Fibroblast of the conjunctiva (primary cell): ENCODE data around the gene NECAB2.

ENCODE experiments used
- DNase-seq: peaks from one replicate; pipeline ENCODE4 v3.0.0-alpha.2; 2010; ENCODE audit warnings: low read depth

The NECAB2 gene

DNA sequence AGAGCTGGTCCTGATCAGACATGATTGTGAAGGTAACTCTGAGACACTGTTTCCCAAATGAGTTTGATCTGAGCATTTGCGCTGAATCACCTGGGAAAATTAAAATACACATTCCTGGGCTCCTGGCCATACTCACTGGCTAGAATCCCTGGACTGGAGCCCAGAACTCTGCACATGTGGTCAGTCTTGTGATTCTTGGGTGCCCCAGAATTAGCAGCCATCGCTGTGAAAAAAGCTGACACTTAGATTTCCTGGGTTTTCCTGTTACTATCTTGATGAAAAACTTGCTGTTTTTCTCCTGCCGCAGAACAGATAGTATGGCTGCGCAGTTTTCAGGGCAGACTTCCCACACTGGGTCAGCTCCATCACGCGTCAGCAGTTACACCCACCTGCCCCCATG lies 24.6 kb downstream of the NECAB2 start:
- peak; percentile 46 for DNase-seq

DNA sequence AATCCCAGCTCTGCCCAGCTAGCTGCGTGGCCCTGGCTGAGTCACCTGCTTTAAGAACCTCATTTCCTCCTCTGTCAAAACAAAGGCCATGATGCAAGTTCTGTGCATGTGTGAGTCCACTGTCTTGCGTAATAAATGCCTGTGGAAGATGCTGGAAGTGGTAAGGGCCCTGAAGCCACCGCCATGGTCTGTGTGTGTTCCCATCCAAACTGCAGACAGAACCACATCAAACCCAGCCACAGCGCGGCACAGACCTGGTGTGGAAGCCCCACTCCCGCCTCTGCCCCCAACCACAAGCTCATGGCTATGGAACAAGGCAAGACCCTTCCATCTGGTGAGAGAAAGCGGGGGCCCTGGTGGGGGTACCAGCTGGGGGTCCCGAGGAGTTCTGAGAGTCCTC lies 26.0 kb downstream of the NECAB2 start:
- DNase-seq, result peak; percentile 84

DNA sequence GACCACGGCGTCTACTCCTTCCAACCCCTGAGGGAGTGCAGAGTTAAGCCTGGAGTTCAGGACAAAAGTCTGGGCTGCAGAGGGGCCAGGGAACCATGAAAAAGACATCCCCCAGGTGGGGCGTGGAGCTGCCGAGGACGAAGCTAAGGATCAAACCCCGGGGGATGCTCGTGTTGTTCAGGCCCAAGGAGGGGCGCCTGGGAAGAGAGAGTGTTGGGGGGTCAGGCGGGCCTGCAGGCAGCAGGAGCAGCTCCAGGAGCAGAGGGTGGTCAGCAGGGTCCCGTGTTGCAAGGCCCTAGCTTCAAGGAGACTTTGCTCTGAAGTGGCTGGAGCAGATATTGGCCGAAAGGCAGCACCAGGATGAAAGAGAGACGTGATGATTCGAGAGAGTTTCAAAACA lies 26.7 kb downstream of the NECAB2 start:
- no peak for DNase-seq

DNA sequence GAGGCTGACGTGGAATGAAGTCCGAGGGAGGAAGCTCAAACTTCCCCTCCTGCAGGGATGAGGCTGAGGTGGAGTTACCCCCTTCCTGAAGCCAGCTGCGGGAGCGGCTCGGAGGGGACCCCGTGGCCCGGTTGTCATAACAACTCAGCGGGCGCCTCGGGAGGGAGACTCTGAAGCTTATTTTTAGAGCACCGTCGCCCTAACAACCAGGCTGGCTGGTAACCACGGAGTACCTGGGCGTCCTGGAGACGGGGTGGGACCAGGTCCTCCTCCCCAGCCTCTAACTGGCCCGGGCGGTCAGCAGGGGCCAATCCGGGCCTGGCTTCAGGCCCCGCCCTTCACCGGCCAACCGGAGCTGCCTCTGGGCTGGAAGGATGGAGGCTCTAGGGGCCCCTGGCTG lies 27.7 kb downstream of the NECAB2 start:
- no peak for DNase-seq

DNA sequence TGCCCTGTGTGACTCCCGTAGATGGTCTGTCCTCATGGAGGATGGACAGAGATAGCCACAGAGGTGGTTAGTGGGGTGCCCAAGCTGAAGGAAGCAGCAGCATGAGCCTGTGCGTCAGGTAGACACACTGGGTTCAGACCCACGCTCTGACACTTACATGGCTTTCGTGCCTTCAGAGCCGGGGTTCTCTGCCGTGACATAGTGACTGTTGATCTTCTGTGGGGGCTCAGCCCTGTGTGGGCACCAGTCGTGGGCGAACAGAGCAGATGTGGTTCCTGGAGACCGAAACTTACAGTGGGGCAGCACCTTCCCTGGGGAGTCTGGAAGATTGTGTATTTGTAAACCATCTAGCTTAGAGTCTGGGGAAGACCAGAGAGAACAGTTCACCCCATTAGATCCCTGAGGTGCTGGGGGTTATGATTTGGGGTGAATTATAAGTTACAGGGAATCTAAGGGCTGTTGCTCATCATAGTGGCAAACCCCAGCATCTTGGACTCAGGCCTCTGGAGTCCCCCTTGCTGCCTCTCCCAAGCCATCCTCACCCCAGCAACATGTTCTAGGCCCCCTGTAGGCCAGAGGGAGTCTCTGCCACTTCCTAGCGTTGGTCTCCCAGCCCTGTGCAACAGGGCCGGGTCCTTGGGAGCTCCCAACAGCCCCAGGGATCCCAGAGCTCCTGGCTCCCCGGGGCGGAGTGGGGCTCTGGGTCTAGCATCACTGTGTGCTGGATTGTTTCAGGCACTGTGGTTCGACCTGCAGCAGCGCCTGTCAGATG lies 28.6 kb downstream of the NECAB2 start:
- no peak for DNase-seq

DNA sequence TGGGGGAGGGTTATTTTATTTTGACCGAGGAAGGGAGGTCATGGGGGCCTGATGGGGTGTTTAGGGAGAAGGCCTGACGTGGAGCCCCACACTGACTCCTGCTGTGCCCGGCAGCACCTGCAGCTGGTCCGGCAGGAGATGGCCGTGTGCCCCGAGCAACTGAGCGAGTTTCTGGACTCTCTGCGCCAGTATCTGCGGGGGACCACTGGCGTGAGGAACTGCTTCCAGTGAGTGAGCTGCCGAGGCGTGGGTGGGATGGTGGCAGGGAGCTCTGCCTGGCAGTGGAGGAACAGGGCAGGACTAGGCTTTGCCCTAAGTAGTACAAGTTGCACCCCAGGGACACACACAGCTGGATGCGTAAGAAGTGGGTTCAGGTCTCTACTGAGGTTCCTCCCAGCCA lies 30.0 kb downstream of the NECAB2 start:
- no peak for DNase-seq

DNA sequence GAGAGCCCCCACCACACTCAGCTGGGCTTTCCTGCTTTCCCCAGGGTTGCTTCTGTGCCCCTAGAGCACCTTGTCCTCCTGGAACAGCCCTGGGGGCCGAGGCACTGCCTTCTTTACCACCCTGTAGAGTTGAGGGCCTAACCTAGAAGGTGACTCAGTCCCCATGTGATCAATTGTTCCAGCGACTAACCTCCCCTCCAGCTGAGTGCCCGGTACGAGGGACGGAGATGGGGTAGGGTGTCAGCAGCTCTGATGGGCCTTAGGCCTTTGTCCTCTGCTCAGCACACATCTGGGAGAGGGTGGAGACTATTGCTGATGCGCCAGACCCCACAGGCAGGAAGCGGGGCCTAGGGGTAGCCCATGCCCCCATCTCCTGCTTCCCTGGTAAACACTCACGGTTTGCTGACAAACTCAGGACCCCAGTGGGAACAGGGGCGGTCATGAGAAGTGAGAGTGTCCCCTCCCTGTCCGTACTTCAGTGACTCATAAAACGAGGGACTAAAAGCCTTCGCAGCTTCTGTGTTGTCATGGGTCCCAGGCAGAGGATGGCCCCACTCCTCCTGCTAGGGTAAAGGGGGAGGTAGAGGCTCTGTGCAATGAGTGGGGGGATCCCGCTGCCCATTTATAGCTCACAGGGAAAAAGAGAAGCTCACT lies 33.1 kb downstream of the NECAB2 start:
- no peak for DNase-seq

DNA sequence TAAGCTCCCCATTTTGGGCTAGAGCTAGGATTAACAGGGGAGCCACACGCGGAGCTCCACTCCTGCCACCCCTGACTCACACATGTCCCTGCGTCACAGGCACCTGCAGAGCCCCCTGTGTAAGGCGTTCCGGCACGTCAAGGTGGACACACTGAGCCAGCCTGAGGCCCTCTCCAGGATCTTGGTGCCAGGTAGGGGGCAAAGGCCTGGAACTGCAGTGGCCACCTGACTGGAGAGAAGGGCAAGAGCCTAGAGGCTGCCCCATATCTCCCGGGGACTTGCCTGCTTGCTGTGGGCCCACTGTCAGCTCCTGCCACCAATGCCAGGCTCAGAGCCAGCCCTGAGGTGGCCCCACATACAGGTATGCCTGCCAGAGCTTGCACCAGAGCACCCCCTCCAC lies 33.7 kb downstream of the NECAB2 start:
- DNase-seq, result no peak

DNA sequence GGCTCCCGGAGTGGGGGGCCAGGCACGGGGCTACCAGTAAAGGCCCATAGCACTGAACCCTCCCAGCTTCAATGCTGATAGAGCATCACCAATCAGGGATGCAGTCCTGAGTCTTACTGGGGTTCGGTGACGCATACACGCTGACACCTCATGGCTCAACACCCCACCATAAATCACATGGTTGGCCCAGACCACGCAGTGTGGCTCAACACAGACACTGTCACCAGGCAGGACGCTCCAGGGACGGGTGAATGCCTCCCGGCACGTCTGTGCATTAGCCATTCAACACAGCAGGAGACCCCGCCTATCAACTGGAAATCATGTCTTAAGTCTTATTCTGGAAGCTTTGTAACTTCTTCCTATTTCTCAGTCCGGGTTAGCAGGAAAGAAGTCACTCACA lies 35.0 kb downstream of the NECAB2 start:
- DNase-seq, result no peak

DNA sequence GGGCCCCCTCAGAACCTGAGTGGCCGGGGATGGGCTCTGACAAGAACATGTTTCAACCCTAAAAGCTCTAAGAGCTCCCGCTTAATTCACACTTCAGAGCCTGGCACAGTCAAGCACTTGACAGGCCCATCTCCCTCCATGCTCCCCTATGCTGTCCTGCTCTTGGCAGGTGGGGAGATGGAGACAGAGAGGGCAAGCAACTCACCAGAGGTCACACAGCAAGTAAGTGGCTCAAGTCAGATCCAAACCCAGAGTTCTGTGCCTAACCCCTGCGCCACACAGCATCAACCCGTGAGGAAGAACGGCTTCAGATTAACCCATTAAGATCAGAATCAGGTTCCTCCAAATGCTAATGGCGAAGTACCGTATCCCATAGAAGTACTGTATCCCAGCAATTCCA lies 36.4 kb downstream of the NECAB2 start:
- no peak for DNase-seq

DNA sequence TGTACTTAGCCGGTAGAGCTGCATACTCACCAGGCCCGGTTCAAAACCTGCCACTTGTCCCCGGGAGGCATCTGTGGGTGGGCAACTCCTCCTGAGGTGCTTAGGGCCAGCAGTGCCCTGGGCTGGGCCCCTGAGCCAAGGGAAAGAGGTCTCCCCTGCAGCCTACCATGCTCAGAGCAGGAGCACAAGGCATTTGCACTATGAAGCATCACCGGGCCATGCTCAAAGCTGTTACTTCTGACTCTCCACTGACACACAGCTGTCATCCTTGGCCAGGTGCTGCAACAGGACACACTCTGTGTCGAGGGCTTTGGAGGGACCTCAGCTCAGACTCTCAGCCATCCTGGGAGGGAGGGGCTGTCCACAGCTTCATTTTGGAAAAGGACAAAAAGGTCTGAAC lies 37.3 kb downstream of the NECAB2 start:
- no peak for DNase-seq

DNA sequence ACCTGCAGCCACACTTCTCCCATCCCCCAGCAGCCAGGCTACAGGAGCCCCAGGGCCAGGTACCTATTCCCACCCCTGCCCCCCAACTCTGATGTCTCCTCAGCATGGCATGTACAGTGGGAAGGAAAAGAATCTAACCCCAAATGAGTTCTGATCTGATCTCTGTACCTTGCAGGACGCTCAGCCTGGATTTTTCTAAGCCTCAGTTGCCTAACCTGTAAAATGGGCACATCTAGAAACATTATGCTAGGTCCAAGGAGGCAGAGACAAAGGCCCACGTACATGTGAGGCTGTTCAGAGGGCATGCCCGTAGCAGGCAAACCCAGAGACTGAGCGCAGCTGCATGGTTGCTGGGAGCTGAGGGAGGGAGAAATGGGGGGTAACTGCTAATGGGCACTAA lies 39.5 kb downstream of the NECAB2 start:
- DNase-seq, result no peak

DNA sequence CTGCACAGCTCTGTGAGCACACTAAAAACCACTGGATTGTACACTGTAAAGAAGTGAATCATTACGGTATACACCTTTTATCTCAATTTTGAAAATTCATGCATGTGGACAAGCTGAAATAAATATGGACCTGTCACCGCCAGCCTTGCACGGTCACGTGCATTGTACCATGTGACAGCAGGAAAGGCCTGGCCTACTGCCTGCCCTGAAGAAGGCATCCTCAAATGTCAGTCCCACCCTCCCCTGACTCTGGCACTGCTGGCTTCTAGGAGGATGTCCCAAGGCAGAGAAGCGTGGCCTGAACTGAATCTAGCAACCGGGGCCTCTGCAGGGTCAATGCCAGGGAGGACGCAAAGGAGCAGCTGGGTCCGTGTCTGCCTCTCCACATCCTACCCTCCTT lies 39.9 kb downstream of the NECAB2 start:
- DNase-seq, result no peak

DNA sequence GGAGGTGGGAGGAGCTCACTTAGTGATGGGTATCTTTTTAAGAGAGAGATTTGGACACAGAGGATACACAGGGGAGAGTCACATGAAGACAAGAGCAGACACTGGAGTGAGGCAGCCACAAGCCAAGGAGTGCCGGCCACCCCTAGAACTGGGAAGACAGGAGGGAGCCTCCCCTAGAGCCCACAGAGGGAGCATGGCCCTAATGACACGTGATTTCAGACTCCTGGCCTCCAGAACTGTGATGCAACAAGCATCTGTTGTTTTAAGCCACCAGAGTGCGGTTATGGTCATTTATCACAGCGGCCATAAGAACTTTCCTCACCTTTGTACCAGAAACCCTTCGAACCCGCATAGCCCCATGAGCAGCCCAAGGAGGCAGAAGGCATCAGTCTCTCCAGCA lies 41.2 kb downstream of the NECAB2 start:
- DNase-seq, result no peak

DNA sequence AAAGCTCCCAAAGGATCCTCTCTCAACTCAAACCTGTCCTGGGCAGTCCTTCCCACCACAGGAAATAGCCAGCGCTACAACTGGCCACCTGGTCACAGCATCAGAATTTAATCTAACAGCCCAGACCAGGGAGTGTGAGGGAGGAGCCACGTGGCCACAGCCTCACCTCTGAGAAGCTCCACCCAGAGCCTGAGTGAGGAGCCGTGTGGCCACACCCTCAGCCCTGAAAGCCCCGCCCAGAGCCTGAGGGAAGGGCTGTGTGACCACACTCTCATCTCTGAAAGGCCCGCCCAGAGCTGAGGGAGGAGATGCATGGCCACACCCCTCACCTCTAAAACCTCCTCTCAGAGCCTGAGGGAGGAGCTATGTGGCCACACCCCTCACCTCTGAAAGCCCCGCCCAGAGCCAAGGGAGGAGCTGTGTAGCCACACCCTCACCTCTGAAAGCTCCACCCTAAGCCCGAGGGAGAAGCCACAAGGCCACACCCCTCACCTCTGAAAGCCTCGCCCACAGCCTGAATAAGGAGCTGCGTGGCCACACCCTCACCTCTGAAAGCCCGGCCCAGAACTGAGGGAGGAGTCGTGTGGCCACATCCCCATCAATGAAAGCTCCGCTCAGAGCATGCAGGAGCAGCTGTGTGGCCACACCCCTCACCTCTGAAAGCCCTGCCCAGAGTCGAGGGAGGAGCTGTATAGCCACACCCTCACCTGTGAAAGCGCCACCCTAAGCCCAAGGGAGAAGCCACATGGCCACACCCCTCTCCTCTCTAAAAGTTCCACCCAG lies 45.9 kb downstream of the NECAB2 start:
- DNase-seq, result peak; percentile 22

DNA sequence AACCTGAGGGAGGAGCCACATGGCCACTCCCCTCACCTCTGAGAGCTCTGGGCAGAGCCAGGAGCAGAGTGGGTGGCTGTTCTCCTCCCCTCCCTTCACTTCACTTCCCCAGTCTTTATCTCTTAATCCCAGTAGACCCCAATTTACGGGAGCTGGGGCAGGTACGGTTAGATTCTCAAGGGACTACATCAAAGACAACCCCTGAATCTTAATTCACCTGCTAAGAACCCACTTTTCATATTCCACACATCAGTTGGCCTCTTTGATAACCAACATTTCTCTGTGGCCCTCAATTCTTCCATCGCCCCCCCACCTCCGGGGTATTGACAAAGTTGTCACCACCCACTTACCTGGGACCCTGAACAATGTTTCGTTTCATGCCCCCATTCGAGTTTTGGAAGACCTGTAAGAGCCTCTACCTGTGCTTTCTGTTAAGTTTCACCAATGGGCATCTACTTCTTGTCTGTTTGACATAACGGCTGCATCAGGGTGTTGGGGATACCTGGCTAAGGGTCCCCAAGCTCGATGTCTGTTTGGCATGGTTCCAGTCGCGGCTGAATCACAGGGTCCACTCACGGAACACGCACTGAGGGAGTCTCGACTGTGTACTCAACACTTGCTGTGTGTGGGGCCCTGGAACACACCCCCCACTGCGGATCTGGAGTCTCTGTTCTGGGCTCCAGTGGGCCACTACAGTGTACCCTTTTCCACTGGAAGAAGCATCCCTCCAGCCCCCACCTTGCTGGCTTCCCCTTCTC lies 46.7 kb downstream of the NECAB2 start:
- no peak for DNase-seq

DNA sequence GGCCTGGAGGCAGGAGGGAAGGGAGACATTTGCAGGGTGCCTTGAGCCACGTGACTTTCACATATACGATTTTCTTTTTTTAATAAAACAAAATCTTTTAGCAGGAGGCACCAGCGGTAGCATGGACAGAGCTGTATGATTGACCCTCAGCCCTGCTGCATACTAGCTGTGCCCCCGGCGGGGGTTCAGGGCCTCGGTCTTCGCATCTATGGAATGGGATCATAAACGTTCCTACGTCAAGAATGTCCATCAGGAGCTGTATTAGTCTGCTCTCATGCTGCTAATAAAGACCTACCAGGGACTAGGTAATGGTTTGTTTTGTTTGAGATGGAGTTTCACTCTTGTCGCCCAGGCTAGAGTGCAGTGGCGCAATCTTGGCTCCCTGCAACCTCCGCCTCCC lies 47.4 kb downstream of the NECAB2 start:
- DNase-seq, result no peak

DNA sequence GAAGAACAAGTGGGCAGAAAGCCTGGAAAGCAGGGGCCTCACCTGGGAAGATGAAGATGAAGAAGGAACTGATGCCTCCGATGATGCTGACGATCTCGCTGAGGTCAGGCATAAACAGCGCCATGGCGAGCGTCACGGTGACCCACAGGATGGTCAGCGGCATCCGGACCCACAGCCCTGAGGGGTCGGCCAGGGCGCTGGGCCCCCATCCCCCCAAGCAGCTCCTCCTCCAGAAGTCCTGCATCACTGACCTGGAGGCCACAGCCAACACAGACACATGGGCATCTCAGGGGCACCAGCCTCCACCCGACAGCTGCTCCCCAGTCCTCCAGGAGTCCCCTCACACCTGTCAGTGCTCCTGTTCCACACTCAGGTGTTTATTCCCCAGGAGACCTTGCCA lies 48.4 kb downstream of the NECAB2 start:
- no peak for DNase-seq

DNA sequence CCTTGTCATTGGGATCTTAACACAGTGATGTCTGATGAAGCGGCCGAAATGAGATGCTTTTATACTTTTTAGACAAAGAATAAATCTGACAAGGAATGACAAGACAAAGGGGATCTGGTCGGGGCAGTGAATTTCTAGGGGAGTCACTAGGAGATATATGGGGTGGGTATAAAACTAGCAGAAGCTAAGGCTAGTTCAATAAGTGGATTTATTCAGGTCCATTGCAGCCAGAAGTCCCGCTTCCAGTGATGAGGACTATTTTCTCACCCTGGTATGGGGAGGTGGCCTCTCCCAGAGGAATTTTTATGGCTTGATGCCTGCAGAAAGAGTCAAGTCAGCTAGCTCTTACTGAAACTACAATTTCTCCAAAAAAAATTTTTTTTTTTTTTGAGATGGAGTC lies 50.7 kb downstream of the NECAB2 start:
- DNase-seq, result no peak

DNA sequence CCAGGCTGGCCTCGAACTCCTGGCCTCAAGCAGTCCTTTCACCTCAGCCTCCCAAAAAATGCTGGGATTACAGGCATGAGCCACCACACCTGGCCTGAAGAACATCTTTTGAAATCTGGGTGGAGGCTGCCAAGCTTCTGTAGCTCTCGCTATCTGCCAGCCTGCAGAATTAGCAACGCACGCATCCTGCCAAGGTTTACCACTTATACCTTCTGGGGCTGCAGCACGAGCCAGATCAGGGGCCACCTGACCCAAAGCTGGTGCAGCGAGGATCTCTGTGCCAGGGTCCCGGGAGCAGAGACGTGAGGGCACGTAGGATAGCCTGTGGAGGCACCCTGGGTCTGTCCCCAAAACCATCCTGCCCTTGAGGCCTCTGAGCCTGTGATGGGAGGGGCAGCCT lies 52.3 kb downstream of the NECAB2 start:
- DNase-seq, result no peak

DNA sequence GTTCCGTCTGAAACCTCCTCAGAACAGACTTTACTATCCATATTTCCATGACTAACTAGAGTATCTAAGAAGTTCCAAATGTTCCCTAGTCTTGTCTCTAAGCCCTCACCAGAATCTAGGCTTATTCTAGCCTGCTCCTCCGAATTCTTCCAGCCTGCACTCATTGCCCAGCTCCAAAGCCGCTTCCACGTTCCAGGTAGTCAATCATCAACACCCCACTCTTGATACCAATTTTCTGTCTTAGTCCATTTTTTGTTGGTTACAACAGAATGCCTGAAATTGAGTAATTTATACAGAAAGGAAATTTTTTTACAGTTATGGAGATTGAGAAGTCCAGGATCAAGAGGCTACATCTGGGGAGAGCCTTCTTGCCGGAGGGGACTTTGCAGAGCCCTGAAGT lies 53.4 kb downstream of the NECAB2 start:
- no peak for DNase-seq

DNA sequence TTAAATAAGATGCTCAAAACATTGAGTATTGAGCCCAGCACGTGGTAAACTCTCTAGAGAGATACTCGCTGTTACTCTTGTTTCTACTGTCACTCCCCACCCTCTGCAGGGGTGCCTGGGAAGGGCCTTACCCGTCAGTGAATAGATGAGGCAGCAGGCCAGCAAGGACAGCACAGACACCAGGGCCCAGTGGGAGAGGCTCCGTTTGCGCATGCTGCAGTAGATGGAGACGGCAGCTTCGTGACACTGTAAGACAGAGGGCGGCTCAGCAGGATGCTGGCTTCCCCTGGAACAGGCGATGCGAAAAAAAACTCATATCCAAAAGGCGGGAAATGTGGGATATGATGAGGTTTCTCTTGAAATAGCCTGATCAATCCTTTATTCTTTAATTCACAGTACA lies 54.6 kb downstream of the NECAB2 start:
- no peak for DNase-seq

DNA sequence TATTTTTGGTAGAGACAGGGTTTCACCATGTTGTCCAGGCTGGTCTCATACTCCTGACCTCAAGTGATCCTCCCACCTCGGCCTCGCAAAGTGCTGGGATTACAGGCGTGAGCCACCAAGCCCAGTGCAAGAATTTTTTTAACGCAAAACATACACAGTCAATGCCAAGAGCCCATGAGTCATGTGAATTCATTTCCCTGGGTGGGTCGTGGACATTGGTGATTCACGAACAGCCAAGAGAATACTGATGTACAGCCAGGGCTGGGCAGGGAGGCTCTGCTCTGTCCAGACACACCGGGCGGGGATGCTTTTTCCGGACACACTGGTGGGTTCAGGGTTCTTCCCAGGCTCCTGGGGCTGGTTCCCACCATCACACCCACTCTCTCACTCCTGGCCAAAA lies 56.8 kb downstream of the NECAB2 start:
- peak; percentile 83 for DNase-seq
